LNCAP (cell line): ENCODE measurements around the gene SLC39A2.
A peak's percentile ranks its signal among the peaks of the same experiment; 100 is the strongest.

Experiments
- TF ChIP-seq, protein P1 (sequence below): fragments of 450-650 bp; IDR thresholded peaks from 2 replicates; pipeline ENCODE4 v1.5.1; 2017; ENCODE audit warnings: mild to moderate bottlenecking

Gene SLC39A2

DNA sequence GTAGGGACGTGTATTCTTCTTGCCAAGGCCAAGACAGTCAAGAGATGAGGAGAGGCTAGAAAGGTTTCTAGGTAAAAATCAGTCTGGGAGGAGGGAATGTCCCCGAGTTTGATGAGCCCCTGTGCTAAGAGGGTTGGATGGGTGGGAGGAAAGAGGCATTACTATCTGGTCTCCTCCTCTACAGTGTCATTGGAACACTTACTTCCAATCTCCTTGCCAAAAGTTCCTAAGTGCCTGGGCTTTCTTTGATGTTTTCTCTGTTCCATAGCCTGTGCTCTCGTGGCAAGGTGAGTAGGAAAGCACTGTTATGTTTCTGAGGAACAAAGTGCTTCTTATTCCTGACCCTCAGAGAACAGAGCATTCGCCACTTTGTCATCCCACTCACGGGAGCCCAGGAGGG lies 35.6 kb downstream of the SLC39A2 start, which contains the start of gene RNASE13:
RNASE13 (minus strand) TSS at position 101 of the 400 bp plus-strand sequence. CDS start 519 bp downstream, outside the sequence.
- TF ChIP-seq, protein P1, sequence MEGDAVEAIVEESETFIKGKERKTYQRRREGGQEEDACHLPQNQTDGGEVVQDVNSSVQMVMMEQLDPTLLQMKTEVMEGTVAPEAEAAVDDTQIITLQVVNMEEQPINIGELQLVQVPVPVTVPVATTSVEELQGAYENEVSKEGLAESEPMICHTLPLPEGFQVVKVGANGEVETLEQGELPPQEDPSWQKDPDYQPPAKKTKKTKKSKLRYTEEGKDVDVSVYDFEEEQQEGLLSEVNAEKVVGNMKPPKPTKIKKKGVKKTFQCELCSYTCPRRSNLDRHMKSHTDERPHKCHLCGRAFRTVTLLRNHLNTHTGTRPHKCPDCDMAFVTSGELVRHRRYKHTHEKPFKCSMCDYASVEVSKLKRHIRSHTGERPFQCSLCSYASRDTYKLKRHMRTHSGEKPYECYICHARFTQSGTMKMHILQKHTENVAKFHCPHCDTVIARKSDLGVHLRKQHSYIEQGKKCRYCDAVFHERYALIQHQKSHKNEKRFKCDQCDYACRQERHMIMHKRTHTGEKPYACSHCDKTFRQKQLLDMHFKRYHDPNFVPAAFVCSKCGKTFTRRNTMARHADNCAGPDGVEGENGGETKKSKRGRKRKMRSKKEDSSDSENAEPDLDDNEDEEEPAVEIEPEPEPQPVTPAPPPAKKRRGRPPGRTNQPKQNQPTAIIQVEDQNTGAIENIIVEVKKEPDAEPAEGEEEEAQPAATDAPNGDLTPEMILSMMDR, result no peak

DNA sequence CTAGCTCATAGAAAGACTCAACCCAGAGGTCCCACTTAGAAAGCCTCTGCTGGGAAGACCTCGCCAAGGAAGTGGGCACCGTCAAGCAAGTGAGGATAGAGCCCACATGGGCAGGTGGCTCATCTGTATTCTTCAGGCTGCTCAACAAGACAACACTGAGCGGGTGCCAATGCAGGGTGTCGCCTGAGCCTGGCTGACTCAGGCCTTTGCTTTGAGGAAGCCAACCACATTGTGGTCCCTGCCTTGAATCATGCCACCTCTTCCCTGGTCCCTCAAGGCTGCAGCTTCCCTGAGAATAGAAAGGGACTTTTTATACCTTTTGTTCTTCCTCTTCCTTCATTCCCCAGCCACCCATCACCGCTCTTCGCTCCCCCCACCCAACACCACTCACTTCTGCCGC lies 37.7 kb downstream of the SLC39A2 start:
- TF ChIP-seq, protein P1, result no peak

DNA sequence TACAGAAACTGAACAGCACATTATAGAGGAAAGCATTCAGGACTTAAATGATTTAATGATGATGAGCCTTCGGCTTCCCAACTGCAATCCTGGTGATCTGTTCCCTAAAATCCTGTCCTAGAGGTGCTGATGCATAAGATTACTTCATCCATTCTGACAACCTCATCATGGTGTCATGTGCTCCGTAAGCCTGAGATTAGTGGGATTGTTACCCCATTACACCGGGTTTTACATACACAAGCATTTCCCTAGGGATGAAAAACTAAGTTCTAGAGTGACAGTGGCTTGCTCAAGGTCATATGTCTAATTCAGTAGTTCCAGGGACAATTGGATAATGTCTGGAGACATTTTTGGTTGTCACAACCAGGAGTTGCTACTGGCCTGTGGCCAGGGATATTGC lies 38.1 kb downstream of the SLC39A2 start:
- TF ChIP-seq, protein P1, result no peak

DNA sequence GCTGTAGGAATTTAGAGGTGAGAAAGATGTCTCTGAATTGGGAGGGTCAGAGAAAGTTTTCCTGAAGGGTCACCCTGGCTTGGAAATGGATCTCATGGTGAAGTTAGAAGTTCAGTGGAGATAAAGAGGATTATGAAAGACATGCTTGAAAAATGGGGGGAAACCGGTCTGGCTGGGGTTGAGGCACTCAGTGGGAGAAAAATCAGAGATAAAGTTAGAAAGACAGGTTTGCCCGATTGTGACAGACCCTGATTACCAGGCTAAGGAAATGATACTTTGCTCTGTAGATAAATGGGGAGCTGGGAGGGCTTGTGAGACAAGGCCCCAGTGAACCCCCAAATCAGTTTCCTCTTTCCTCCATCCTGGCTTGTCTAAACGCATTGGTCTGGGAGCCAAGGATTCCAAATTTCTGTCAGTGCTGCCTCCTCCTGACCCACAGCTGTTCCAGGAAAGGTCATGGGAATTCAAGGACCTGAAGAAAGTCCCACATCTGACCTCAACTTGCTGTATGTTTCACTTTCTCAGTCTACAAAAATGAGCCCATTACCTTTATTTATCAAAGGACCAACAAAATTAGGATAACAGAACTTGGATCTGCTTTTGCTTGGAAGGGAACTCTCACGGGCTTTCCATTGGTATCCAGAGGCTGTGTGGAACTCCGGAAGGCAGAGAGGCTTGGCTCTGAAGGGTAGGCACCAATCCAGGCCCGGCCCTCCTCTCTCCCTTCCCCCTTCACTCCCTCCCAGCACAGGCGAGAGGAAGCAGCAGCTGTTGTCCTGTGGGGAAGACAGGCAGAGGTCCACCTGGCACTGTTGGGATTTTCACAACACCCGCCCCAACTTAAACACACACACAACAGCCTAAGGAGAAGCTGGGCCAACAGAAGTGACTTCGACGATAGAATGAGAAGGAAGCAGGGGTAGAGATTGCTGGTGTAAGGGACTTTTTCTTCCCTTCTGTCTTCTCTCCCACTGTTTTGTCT lies 39.6 kb downstream of the SLC39A2 start:
- TF ChIP-seq, protein P1, result no peak

DNA sequence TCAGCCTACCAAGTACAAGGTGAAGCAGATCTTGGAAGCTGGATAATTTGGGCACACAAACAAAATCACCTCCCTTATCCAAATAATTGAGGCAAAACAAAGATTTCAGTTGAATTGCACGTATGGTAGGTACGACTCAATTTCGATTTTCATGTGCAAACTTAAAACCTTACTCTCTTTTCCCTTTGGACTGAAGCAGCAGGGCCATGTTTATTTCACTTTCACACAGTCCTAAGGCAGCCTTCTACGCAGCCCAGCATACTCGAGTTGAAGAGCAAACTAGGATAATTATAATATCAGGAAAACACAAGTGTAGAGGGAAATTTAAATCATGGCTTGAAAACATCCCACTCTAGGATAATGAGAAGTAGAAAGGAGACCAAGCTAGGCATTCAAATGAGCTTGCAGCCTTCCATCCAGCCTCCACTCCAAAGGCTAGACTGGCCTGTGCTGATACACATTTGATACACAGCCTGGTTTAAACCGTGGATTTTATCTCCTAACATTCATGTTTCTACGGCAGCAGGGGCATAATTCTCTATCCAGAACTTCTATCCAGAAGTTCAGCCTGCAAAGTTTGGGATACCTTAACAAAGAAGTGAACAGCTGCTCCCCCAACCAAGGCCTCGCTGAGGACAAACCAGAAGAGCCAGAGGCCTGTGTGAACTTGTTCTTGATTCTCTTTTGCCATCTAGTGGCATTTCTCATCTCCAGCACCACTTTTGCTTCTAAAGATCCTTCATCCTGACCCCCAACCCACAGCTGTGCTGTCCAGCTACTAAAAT lies 40.7 kb downstream of the SLC39A2 start:
- TF ChIP-seq, protein P1, result peak; percentile 54

DNA sequence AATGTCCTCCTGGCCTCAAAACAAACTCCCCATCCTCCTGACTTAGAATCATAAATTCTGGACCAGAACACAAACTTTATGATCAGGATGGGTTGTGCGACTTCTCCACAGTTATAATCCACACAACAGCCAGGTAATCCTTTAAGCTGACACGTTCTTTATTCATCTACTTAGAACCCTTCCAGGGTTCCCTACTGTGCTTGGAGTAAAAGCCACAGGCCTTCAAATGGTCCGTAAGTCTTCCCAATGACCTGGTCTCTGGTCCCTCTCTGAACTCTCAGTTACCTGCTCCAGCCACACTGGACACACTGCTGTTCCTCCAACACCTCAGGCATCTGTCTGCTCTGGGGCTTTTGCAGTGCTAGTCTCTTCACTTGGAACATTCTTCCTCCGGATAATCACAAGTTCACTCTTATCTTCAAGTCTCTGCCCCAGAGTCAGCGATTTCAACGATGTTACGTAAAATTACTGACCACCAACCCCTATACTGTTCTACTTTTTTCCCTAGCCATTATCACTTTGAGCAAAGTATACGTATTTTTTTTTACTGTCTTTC lies 41.4 kb downstream of the SLC39A2 start:
- TF ChIP-seq, protein P1, result no peak; the same call in 1 of the 2 replicates

DNA sequence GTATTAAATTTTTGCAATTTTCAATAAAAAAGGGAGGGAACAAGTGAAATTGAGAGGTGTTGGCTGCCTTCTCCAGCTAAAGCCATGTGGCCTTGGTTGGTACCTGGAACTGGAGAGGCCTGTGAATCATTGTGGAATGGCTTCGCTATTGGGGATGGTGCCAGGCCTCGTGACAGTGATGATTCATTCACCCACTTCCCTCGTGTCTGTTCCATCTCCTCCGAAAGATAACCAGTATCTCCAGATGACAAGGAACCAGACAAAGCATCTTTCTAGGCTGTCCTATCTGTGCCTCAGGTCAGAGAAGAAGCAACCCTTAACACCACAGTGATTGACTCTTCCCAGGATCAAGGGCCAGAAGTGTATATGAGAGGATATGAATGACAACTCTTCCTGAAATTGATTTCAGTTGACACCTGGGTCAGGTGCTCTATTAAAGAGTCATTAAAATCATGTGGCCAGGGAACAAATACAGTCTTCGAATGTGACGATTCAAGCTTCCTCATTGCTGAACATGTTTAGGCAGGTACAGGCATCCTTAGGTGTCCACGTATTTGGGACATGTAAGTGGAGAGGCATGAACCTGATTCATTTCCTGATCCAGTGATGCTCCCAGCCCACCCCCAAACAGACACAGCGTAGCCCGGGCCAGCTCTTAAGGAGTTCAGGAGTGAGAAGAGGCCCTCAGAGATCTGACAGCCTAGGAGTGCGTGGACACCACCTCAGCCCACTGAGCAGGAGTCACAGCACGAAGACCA lies 42.8 kb downstream of the SLC39A2 start, which contains the start of gene RNASE7:
RNASE7 (plus strand) TSS at position 687 of the 758 bp plus-strand sequence. CDS start 631 bp downstream, outside the sequence.
- TF ChIP-seq, protein P1, result no peak
